ENCODE measurements around the gene GPX4. TPM values are rescaled to one million over a fixed set of nuclear protein-coding genes. Genes with fewer than 3 reads are reported as not detected.

Gene GPX4
- total and polyA plus RNA-seq, 2 of the 13 experiments (the other 11 are each of a cell fraction or from before 2014, with no cell fraction given) = 535 to 613 TPM

DNA sequence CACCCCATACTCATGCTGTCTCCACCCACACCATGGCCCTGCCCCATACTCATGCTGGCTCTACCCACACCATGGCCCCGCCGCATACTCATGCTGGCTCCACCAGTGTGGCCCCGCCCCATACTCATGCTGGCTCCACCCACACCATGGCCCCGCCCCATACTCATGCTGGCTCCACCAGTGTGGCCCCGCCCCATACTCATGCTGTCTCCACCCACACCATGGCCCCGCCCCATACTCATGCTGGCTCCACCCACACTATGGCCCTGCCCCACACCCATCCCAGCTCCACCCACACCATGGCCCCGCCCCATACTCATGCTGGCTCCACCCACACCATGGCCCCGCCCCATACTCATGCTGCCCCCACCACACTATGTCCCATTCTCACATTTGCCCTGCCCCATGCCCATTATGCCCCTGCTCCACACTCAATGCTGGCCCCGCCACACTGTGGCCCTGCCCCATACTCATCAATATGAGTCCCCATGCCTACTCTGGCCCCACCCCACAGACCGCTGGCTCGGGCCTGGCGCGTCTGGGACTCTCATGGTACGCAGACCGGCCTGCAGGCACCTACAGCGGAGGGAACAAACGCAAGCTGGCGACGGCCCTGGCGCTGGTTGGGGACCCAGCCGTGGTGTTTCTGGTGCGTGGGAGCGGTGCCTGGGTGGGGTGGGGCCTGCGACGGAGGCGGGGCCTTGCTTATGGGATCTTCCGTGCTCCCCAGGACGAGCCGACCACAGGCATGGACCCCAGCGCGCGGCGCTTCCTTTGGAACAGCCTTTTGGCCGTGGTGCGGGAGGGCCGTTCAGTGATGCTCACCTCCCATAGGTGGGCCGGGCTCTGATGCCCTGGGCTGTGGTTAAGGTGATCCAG, 40.5 kb upstream of the GPX4 start:
- ATAC-seq (no peak), FAIRE-seq (no peak), DNase-seq (ENCODE audit: low spot score) (no peak)
- peaks cover 36% of the 10 kb centered on the region for H3K4me1 ChIP-seq (ENCODE audit: insufficient read depth, low read length)
- WGBS (ENCODE audit: low lambda C conversion rate) = 94% methylated on average over 24 of the region's 37 CpGs
- no TSS peak for BruUV-seq (replicated peaks)
- CTCF ChIA-PET (ENCODE audit: low intra/inter-chr PET ratio, low total read pairs) = no interaction called here
- H4K20me1 ChIP-seq (ENCODE audit: insufficient read depth, low read length) = no peaks in the 10 kb centered on the region
- intact Hi-C loops (cut with micrococcal nuclease; ENCODE audit: unreplicated experiment) (no loop called here), in situ Hi-C loops (cut with HindIII; ENCODE audit: extremely low pct_ligation_motif_present, low pct_unique_long_range_greater_than_20kb) (no loop called here)
- H3K79me2 ChIP-seq (ENCODE audit: insufficient read depth, low read length) = no peaks in the 10 kb centered on the region
- H3K4me3 ChIP-seq (replicated peaks in 1 of 3; ENCODE audit: insufficient read depth in 1 of 3, low read depth in 2 of 3, low read length in 3 of 3) = no peak overlapping the region
- no peak overlapping the region for H2AFZ ChIP-seq (ENCODE audit: low read length)
- no peak overlapping the region for H3K27ac ChIP-seq (ENCODE audit: extremely low read length, insufficient read depth, low read length)
- POLR2A ChIA-PET = no interaction called here
- no peak overlapping the region for H3K9ac ChIP-seq (ENCODE audit: insufficient read depth, low read depth, low read length)
- no peaks in the 10 kb centered on the region; a peak in 1 of 5 replicates for H3K27me3 ChIP-seq (ENCODE audit: control insufficient read depth in 1 of 2, insufficient read depth in 2 of 2, low read length in 2 of 2)
- peaks cover 3 to 4% of the 10 kb centered on the region in 2 experiments; a peak in 2 of 5 replicates for H3K36me3 ChIP-seq (replicated peaks in 1 of 2; ENCODE audit: control insufficient read depth in 1 of 2, insufficient read depth in 2 of 2, low read length in 2 of 2)
- H3K4me2 ChIP-seq (ENCODE audit: low read depth, low read length) = no peak overlapping the region
- H3K9me3 ChIP-seq (ENCODE audit: low read length) = no peaks in the 10 kb centered on the region
- TF ChIP-seq ZSCAN25 (CRISPR knock-in tag; IDR thresholded peaks at IDR 0.05) (no peak), POLR2G (IDR thresholded peaks at IDR 0.05; ENCODE audit: low read depth, low read length) (0 out of 2 replicates have a peak, but pooled peaks have one; percentile 9), HNRNPL (IDR thresholded peaks at IDR 0.05; ENCODE audit: low read depth, low read length) (0 out of 2 replicates have a peak, but pooled peaks have one; percentile 49), SP4 (CRISPR knock-in tag; IDR thresholded peaks at IDR 0.05) (0 out of 2 replicates have a peak, but pooled peaks have one; percentile 38)
- TF ChIP-seq, protein P1, sequence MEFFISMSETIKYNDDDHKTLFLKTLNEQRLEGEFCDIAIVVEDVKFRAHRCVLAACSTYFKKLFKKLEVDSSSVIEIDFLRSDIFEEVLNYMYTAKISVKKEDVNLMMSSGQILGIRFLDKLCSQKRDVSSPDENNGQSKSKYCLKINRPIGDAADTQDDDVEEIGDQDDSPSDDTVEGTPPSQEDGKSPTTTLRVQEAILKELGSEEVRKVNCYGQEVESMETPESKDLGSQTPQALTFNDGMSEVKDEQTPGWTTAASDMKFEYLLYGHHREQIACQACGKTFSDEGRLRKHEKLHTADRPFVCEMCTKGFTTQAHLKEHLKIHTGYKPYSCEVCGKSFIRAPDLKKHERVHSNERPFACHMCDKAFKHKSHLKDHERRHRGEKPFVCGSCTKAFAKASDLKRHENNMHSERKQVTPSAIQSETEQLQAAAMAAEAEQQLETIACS (CRISPR knock-in tag; IDR thresholded peaks at IDR 0.05) = no peak
- TF ChIP-seq, protein P2, sequence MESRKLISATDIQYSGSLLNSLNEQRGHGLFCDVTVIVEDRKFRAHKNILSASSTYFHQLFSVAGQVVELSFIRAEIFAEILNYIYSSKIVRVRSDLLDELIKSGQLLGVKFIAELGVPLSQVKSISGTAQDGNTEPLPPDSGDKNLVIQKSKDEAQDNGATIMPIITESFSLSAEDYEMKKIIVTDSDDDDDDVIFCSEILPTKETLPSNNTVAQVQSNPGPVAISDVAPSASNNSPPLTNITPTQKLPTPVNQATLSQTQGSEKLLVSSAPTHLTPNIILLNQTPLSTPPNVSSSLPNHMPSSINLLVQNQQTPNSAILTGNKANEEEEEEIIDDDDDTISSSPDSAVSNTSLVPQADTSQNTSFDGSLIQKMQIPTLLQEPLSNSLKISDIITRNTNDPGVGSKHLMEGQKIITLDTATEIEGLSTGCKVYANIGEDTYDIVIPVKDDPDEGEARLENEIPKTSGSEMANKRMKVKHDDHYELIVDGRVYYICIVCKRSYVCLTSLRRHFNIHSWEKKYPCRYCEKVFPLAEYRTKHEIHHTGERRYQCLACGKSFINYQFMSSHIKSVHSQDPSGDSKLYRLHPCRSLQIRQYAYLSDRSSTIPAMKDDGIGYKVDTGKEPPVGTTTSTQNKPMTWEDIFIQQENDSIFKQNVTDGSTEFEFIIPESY (CRISPR knock-in tag; IDR thresholded peaks at IDR 0.05) = peak; percentile 42; the same call in 1 of the 2 replicates
- TF ChIP-seq, protein P3, sequence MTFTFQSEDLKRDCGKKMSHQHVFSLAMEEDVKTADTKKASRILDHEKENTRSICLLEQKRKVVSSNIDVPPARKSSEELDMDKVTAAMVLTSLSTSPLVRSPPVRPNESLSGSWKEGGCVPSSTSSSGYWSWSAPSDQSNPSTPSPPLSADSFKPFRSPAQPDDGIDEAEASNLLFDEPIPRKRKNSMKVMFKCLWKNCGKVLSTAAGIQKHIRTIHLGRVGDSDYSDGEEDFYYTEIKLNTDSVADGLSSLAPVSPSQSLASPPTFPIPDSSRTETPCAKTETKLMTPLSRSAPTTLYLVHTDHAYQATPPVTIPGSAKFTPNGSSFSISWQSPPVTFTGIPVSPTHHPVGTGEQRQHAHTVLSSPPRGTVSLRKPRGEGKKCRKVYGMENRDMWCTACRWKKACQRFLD (CRISPR knock-in tag; IDR thresholded peaks at IDR 0.05; ENCODE audit: borderline replicate concordance) = no peak
- TF ChIP-seq, protein P4, sequence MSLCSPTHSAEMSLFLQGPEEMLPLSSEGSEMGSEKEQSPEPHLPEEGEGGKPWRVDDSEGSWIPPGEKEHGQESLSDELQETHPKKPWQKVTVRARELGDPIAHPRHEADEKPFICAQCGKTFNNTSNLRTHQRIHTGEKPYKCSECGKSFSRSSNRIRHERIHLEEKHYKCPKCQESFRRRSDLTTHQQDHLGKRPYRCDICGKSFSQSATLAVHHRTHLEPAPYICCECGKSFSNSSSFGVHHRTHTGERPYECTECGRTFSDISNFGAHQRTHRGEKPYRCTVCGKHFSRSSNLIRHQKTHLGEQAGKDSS (CRISPR knock-in tag; IDR thresholded peaks at IDR 0.05; ENCODE audit: borderline replicate concordance, low read depth) = no peak
- TF ChIP-seq, protein P5, sequence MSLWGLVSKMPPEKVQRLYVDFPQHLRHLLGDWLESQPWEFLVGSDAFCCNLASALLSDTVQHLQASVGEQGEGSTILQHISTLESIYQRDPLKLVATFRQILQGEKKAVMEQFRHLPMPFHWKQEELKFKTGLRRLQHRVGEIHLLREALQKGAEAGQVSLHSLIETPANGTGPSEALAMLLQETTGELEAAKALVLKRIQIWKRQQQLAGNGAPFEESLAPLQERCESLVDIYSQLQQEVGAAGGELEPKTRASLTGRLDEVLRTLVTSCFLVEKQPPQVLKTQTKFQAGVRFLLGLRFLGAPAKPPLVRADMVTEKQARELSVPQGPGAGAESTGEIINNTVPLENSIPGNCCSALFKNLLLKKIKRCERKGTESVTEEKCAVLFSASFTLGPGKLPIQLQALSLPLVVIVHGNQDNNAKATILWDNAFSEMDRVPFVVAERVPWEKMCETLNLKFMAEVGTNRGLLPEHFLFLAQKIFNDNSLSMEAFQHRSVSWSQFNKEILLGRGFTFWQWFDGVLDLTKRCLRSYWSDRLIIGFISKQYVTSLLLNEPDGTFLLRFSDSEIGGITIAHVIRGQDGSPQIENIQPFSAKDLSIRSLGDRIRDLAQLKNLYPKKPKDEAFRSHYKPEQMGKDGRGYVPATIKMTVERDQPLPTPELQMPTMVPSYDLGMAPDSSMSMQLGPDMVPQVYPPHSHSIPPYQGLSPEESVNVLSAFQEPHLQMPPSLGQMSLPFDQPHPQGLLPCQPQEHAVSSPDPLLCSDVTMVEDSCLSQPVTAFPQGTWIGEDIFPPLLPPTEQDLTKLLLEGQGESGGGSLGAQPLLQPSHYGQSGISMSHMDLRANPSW (CRISPR knock-in tag; IDR thresholded peaks at IDR 0.05; ENCODE audit: borderline replicate concordance) = no peak
- TF ChIP-seq, protein P6, sequence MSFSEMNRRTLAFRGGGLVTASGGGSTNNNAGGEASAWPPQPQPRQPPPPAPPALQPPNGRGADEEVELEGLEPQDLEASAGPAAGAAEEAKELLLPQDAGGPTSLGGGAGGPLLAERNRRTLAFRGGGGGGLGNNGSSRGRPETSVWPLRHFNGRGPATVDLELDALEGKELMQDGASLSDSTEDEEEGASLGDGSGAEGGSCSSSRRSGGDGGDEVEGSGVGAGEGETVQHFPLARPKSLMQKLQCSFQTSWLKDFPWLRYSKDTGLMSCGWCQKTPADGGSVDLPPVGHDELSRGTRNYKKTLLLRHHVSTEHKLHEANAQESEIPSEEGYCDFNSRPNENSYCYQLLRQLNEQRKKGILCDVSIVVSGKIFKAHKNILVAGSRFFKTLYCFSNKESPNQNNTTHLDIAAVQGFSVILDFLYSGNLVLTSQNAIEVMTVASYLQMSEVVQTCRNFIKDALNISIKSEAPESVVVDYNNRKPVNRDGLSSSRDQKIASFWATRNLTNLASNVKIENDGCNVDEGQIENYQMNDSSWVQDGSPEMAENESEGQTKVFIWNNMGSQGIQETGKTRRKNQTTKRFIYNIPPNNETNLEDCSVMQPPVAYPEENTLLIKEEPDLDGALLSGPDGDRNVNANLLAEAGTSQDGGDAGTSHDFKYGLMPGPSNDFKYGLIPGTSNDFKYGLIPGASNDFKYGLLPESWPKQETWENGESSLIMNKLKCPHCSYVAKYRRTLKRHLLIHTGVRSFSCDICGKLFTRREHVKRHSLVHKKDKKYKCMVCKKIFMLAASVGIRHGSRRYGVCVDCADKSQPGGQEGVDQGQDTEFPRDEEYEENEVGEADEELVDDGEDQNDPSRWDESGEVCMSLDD (CRISPR knock-in tag; IDR thresholded peaks at IDR 0.05; ENCODE audit: borderline replicate concordance) = no peak
